Measurements from ENCODE around the gene GINS2. TPM values are rescaled to one million over a fixed set of nuclear protein-coding genes. Genes with fewer than 3 reads are reported as not detected.

Gene GINS2
- total RNA-seq, 6 experiments from 2014 or later = 0.49 to 4.7 (median 1.3) TPM

- 63% methylated on average over 14 of the region's 26 CpGs for WGBS (ENCODE audit: insufficient coverage, low coverage, low lambda C conversion rate, missing lambda C conversion rate)
- intact Hi-C loops (cut with DNase I) = no loop called here
- Histone ChIP-seq H3K27ac (no peak overlapping the region), H3K4me3 (no peak overlapping the region), H3K9me3 (no peaks in the 10 kb centered on the region), H3K36me3 (no peaks in the 10 kb centered on the region), H3K27me3 (no peaks in the 10 kb centered on the region), H3K4me1 (peaks cover 0 to 42% (median 11%) of the 10 kb centered on the region in 4 donors)
- TF ChIP-seq CTCF (IDR thresholded peaks at IDR 0.05) (no peak), POLR2A (IDR thresholded peaks at IDR 0.05) (no peak)
- DNase-seq (peak in 1 of 3 donors; percentile 70), ATAC-seq (peak in 2 of 4 donors; percentile 12 to 19)
Measured at GRCh38 chr16:85638695-85639409, 49.9 kb downstream of the GINS2 start.

DNA sequence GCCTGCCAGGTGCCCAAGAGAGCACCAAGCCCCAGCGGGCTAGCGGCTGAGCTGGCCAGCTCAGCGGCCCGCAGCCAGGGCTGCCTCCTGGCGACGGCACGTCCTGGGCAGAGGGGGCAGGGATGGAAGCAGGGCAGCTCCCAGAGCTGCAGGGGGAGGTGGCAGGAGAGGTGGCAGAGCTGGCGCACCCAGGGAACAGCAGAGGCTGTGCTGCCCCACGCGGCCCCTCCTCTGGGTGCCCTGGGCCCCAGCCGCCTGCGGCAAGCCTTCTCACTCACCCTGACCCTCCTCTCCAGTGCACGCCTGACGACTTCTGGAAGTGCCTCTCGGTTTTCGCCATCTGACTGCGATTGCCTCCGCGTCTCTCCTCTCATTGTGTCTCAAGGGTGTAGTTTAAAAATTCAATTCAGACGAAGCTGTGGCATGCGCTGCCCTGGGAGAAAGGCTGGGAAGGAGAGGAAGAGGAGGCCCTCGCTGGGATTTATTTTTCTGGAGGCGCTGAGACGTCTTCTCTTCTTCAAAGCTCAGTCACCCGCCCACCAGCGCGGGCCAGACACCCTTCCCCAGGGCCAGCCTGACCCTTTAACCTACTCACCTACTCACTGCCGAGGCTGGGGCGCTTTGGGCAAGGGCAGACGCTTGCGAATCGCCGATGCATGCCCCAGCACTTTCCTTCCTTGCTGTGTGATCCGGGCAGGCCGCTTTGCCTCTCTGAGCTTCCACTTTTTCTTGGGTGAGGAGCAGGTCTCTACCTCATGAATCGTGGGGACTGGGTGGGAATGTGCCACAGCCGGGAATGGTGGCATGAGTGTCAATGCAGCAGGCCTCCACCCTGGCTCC lies 50.7 kb downstream of the GINS2 start:
- peak in 2 of 4 donors; percentile 2 to 6 for ATAC-seq
- TF ChIP-seq POLR2A (IDR thresholded peaks at IDR 0.05) = no peak
- no peak for TF ChIP-seq CTCF (IDR thresholded peaks at IDR 0.05)
- Histone ChIP-seq H3K27ac (no peak overlapping the region), H3K4me1 (peaks cover 0 to 42% (median 11%) of the 10 kb centered on the region in 4 donors), H3K9me3 (no peaks in the 10 kb centered on the region), H3K4me3 (no peak overlapping the region), H3K36me3 (no peaks in the 10 kb centered on the region), H3K27me3 (no peaks in the 10 kb centered on the region)
- no peak for DNase-seq
- WGBS (ENCODE audit: insufficient coverage, low coverage, low lambda C conversion rate, missing lambda C conversion rate) = 78% methylated on average over 13 of the region's 37 CpGs
- intact Hi-C loops (cut with DNase I) = no loop called here

- TF ChIP-seq CTCF (IDR thresholded peaks at IDR 0.05) (no peak), POLR2A (IDR thresholded peaks at IDR 0.05) (no peak)
- intact Hi-C loops (cut with DNase I) = no loop called here
- Histone ChIP-seq H3K9me3 (no peaks in the 10 kb centered on the region), H3K36me3 (no peaks in the 10 kb centered on the region), H3K27ac (no peak overlapping the region), H3K4me1 (peaks cover 0 to 40% (median 10%) of the 10 kb centered on the region in 4 donors), H3K4me3 (no peak overlapping the region), H3K27me3 (no peaks in the 10 kb centered on the region)
- DNase-seq = no peak
- WGBS (ENCODE audit: insufficient coverage, low coverage, low lambda C conversion rate, missing lambda C conversion rate) = 88% methylated on average over 6 of the region's 36 CpGs
- no peak for ATAC-seq
Measured at GRCh38 chr16:85637061-85637807, 51.5 kb downstream of the GINS2 start.

DNA sequence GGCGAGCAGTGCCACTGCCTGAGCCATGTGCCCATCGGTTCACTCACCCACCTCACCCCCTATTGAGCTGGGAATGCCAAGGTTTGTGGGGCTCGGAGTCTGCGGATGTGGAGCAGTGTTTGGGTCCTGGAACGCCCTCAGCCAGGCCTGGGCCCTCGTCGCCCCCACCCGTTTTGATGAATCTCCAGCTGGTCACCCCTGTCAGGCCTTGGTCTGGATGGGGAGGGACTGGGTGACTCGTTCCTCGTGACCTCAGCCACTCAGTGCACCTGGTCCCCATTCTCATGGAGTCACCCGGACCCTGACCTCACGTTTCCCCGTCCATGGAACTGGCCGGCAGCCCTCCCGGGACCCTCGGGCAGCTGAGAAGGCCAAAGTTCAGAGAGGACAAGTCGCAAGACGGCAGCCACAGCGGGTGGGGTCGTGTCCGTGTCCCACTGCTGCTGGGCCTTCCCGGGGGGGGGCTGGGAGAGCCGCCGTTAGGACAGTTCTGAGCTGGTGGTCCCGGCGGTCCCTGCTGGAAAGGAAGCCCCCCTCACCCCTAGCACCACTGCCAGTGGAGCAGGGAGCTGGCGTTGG lies 52.4 kb downstream of the GINS2 start:
- WGBS (ENCODE audit: insufficient coverage, low coverage, low lambda C conversion rate, missing lambda C conversion rate) = 60% methylated on average over 1 of the region's 27 CpGs
- intact Hi-C loops (cut with DNase I) = no loop called here
- no peak for ATAC-seq
- no peaks in the 10 kb centered on the region for H3K27me3 ChIP-seq
- no peak overlapping the region for H3K27ac ChIP-seq
- no peak overlapping the region for H3K4me3 ChIP-seq
- TF ChIP-seq CTCF (IDR thresholded peaks at IDR 0.05) (no peak), POLR2A (IDR thresholded peaks at IDR 0.05) (no peak)
- peaks cover 0 to 31% (median 5%) of the 10 kb centered on the region in 4 donors for H3K4me1 ChIP-seq
- no peaks in the 10 kb centered on the region for H3K9me3 ChIP-seq
- no peak for DNase-seq
- no peaks in the 10 kb centered on the region for H3K36me3 ChIP-seq
